ENCODE results near the gene RBM12. TPM values are rescaled to one million over a fixed set of nuclear protein-coding genes. Genes with fewer than 3 reads are reported as not detected.
A peak's percentile ranks its signal among the peaks of the same experiment; 100 is the strongest.
"Not testable (repeated sequence)": the region's sequence is repeated elsewhere in the genome, so short reads cannot be mapped to it uniquely, and the experiment has no call there.

Gene RBM12, protein sequence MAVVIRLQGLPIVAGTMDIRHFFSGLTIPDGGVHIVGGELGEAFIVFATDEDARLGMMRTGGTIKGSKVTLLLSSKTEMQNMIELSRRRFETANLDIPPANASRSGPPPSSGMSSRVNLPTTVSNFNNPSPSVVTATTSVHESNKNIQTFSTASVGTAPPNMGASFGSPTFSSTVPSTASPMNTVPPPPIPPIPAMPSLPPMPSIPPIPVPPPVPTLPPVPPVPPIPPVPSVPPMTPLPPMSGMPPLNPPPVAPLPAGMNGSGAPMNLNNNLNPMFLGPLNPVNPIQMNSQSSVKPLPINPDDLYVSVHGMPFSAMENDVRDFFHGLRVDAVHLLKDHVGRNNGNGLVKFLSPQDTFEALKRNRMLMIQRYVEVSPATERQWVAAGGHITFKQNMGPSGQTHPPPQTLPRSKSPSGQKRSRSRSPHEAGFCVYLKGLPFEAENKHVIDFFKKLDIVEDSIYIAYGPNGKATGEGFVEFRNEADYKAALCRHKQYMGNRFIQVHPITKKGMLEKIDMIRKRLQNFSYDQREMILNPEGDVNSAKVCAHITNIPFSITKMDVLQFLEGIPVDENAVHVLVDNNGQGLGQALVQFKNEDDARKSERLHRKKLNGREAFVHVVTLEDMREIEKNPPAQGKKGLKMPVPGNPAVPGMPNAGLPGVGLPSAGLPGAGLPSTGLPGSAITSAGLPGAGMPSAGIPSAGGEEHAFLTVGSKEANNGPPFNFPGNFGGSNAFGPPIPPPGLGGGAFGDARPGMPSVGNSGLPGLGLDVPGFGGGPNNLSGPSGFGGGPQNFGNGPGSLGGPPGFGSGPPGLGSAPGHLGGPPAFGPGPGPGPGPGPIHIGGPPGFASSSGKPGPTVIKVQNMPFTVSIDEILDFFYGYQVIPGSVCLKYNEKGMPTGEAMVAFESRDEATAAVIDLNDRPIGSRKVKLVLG
- total RNA-seq (2014; rRNA removed; shearing (Covaris generic)), result 31.7 and 36.0 TPM in 2 replicates
- polyA plus RNA-seq (2016; fragmentation: Nextera tagmentation; extraction: Ambion mirVana), result 18.1 and 18.5 TPM in 2 replicates

- no peaks in the 10 kb centered on the region for H3K9me3 ChIP-seq (ENCODE audit: low read depth)
- no peaks in the 10 kb centered on the region for H3K9me2 ChIP-seq (ENCODE audit: insufficient read depth)
- peaks cover 55% of the 10 kb centered on the region for H3K79me2 ChIP-seq (ENCODE audit: insufficient read depth)
- TF ChIP-seq EZH2phosphoT487 (IDR thresholded peaks at IDR 0.05; ENCODE audit: insufficient read depth, low read depth) (no peak), EZH2 (IDR thresholded peaks at IDR 0.05; ENCODE audit: insufficient read depth, poor library complexity, severe bottlenecking) (no peak)
- H3K9ac ChIP-seq, result peak within 1 kb of the TSS; percentile 96
- DNase-seq, result peak; percentile 97
- peak within 1 kb of the TSS; percentile 88 for H3K27ac ChIP-seq
- H3K4me2 ChIP-seq (ENCODE audit: unreplicated experiment), result peak within 1 kb of the TSS; percentile 94
- peaks cover 31% of the 10 kb centered on the region for H3F3A ChIP-seq (ENCODE audit: insufficient read depth)
- peaks cover 37% of the 10 kb centered on the region for H4K20me1 ChIP-seq (ENCODE audit: insufficient read depth)
- WGBS, 2 experiments (ENCODE audit: low coverage in 1 of 2, low lambda C conversion rate in 2 of 2, missing lambda C conversion rate in 2 of 2), result 1 to 3% methylated on average over 40 to 60 of the region's 61 CpGs
- peaks cover 30% of the 10 kb centered on the region for H3K4me1 ChIP-seq (ENCODE audit: insufficient read depth)
- in situ Hi-C loops (cut with MboI), result no loop called here
- peak within 1 kb of the TSS; percentile 89 for H2AFZ ChIP-seq
- peak within 1 kb of the TSS; percentile 80 for H3K4me3 ChIP-seq
- H3K36me3 ChIP-seq (ENCODE audit: low read depth), result peaks cover 7% of the 10 kb centered on the region; the same call in 1 of the 2 replicates
- no peaks in the 10 kb centered on the region for H3K27me3 ChIP-seq (replicated peaks; ENCODE audit: insufficient read depth)
Observed at GRCh38 chr20:35664466-35665206, at the start of gene RBM12, which contains the start of gene CPNE1. RBM12 (minus strand) TSS chr20:35664900; CDS start chr20:35655322, 9,578 bp downstream. CPNE1 (minus strand) TSS chr20:35664900; CDS start chr20:35632923, 31,977 bp downstream.

GRCh38 chr20:35714127-35714526, 49.4 kb upstream of the RBM12 start:
- H3K9me3 ChIP-seq (ENCODE audit: low read depth), result no peaks in the 10 kb centered on the region
- peaks cover 92% of the 10 kb centered on the region for H3K36me3 ChIP-seq (ENCODE audit: low read depth)
- no peak for DNase-seq
- peaks cover 27% of the 10 kb centered on the region for H3K4me1 ChIP-seq (ENCODE audit: insufficient read depth)
- no peak overlapping the region for H3K4me2 ChIP-seq (ENCODE audit: unreplicated experiment)
- peaks cover 80% of the 10 kb centered on the region for H3F3A ChIP-seq (ENCODE audit: insufficient read depth)
- H3K79me2 ChIP-seq (ENCODE audit: insufficient read depth), result peaks cover 99% of the 10 kb centered on the region
- peaks cover 9% of the 10 kb centered on the region for H4K20me1 ChIP-seq (ENCODE audit: insufficient read depth)
- H3K4me3 ChIP-seq, result no peak overlapping the region
- no peaks in the 10 kb centered on the region for H3K27me3 ChIP-seq (replicated peaks; ENCODE audit: insufficient read depth)
- H3K9ac ChIP-seq, result no peak overlapping the region
- 0 out of 2 replicates have a peak overlapping the region, but pooled peaks have one; percentile 8 for H3K27ac ChIP-seq
- TF ChIP-seq EZH2phosphoT487 (IDR thresholded peaks at IDR 0.05; ENCODE audit: insufficient read depth, low read depth), result no peak
- TF ChIP-seq EZH2 (IDR thresholded peaks at IDR 0.05; ENCODE audit: insufficient read depth, poor library complexity, severe bottlenecking), result no peak
- H2AFZ ChIP-seq, result no peak overlapping the region
- 46 to 56% methylated on average over 4 of the region's 4 CpGs for WGBS, 2 experiments (ENCODE audit: low coverage in 1 of 2, low lambda C conversion rate in 2 of 2, missing lambda C conversion rate in 2 of 2)
- H3K9me2 ChIP-seq (ENCODE audit: insufficient read depth), result no peaks in the 10 kb centered on the region
- in situ Hi-C loops (cut with MboI), result no loop called here

GRCh38 chr20:35713120-35713519, 48.4 kb upstream of the RBM12 start:
- Histone ChIP-seq H3K79me2 (ENCODE audit: insufficient read depth) (peaks cover 99% of the 10 kb centered on the region), H3K4me1 (ENCODE audit: insufficient read depth) (peaks cover 20% of the 10 kb centered on the region; the same call in 1 of the 2 replicates), H3F3A (ENCODE audit: insufficient read depth) (peaks cover 83% of the 10 kb centered on the region), H3K36me3 (ENCODE audit: low read depth) (peaks cover 94% of the 10 kb centered on the region)
- H3K27me3 ChIP-seq (replicated peaks; ENCODE audit: insufficient read depth); H3K4me3 ChIP-seq; H3K27ac ChIP-seq; H2AFZ ChIP-seq; DNase-seq; H4K20me1 ChIP-seq (ENCODE audit: insufficient read depth); H3K9me3 ChIP-seq (ENCODE audit: low read depth); H3K9me2 ChIP-seq (ENCODE audit: insufficient read depth); H3K9ac ChIP-seq; in situ Hi-C loops (cut with MboI); H3K4me2 ChIP-seq (ENCODE audit: unreplicated experiment): not testable (repeated sequence)
- WGBS, 2 experiments (ENCODE audit: low coverage in 1 of 2, low lambda C conversion rate in 2 of 2, missing lambda C conversion rate in 2 of 2), result 84 to 85% methylated on average over 9 of the region's 9 CpGs
